HG03342 (cell line): ENCODE results near the gene SUN5.
"Not testable (repeated sequence)": the region's sequence is repeated elsewhere in the genome, so short reads cannot be mapped to it uniquely, and the experiment has no call there.

Experiments used
- ATAC-seq: cut with Tn5 transposase; IDR thresholded peaks from one replicate; pipeline ENCODE4 v1.9.1; 2021; ENCODE audit warnings: mild to moderate bottlenecking, moderate library complexity; ENCODE audit not compliant: unreplicated experiment

SUN5 gene

GRCh38 chr20:32978009-32978335, 26.3 kb downstream of the SUN5 start:
- no peak for ATAC-seq

GRCh38 chr20:32977281-32978008, 26.8 kb downstream of the SUN5 start:
- no peak for ATAC-seq

GRCh38 chr20:32976746-32977145, 27.5 kb downstream of the SUN5 start:
- ATAC-seq, result no peak

- no peak for ATAC-seq
Observed at GRCh38 chr20:32975698-32976674, 28.2 kb downstream of the SUN5 start.

DNA sequence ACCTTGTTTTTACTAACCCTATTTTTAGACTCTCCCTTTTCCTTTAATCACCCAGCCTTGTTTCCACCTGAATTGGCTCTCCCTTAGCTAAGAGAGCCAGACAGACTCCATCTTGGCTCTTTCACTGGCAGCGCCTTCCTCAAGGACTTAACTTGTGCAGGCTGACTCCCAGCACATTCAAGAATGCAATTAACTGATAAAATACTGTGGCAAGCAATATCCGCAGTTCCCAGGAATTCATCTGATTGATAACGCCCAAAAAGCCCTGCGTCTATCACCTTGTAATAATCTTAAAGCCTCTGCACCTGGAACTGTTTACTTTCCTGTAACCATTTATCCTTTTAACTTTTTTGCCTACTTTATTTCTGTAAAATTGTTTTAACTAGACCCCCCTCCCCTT, 29.1 kb downstream of the SUN5 start:
- ATAC-seq, result not testable (repeated sequence)

- ATAC-seq, result not testable (repeated sequence)
Observed at GRCh38 chr20:32974204-32975064, 29.8 kb downstream of the SUN5 start.

DNA sequence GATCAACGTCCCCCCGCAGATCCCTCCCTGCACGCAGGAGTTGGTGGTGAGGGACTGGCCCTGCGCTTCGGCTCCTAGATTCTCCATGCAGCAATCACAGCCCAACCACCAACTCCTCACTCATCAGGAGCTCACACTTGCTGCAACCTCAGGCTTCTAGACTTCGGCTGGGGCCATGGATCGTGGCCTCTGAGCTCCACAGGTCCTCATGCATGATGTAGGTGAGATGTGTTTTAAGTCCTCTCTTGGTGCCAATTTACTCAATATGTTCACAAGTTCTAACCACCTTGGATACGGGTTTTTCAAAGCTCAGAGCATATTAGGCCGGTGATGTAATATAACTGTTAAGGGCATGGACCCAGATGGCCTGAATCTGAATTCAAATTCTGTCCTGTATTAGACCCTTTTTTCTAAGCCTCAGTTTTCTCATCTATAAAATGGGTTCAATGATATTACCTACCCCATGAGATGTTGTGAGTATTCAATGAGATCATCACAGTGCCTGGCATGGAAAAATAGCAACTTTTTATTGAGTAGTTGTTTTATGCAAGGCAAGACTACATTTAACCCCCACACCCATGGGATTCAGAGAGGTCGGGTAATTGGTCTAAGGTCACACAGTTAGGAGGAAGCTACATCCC, 31.0 kb downstream of the SUN5 start:
- no peak for ATAC-seq

DNA sequence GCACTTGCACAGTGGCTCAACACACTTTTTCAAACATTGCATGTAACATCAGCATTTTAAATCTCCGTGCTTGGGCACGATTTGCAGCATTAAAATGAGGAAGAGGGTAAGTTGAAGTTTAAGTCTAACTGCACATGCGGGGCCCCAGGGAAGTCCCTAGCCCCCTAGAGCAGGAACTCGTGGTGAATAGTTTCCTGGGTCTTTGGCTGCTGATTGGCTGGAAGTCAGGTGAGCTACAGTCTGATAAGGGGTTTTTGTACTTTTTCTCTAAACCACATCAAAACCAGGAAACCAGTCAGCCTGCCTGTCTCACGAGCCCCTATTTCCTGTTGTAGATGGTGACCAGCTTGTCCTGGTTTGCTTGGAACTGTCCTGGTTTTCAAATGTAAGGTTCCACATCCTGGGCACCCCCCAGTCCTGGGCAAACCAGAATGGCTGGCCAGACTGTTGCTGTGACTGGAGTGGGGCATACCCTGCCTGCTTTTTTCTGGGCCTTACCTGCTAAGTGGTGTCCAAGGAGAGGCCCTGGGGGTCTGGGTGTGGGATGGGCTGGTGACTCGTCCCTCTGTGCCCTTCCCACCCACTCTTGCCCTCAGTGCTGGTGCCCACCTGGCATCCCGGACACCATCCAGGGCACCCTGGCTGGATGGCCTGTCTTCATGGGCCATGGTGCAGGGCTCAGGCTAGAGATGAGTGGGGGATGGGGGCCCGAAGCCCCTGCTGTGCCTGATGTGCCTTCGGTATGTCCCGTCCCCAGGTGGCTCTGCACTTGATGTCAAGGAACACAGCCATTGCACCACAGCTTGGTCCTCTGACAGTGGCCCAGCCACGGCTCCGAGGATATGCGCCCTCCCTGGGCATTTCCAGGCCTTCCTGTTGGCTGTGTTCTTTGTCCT, 31.8 kb downstream of the SUN5 start:
- ATAC-seq, result peak; percentile 77

- peak; percentile 25 for ATAC-seq
Observed at GRCh38 chr20:32971703-32972161, 32.5 kb downstream of the SUN5 start.

DNA sequence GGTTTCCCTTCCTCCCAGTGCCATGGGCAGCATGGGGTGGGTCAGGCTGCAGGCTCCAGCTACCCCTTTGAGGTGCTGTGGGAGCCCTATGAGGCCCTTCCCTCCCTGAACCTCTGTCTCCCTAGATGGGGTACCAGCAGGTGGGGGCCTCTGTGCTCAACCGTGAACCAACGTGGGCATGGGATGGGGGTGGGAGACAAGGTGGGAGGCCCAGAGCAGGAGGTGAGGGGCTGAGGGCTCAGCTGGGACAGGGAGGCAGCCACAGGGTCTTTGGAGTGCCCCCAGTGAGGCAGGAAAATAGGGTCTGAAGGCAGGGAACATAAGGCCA, 33.3 kb downstream of the SUN5 start:
- ATAC-seq, result no peak

GRCh38 chr20:32970115-32970972, 33.9 kb downstream of the SUN5 start:
- no peak for ATAC-seq

DNA sequence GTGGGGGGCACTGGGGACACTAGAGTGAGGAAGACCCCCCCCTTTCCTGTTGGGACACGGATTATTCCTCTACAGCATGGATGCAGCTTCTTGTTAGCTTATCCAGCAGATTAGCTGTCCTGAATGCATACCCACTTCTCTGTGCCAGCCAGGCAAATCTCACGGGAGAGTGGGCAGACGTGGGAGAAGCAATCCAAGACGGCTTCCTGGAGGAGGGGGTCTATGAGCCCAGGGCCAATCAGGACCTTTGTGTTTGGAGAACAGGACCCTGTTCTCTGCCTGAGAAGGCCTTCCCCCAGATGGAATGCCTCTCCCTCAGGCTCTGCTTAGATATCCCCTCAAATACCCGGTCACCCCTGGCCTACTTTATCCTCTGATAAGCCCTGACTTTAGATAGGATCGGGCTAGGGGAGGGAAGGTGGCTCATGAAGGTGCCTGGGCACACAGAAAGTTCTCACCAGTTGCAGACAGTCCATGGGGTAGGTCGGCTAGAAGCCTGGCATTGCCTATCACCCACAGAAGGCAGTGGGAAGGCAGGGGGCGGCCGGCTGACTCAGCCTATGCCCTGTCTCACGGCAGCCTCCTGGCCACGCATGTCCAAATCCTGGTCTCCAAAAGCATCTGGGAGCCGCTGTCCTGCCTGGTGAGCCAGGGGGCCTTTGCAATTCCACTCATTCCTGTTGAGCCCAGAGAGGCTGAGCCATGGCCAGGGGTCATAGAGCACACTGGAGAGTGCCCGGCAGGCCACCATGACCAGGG, 34.7 kb downstream of the SUN5 start:
- ATAC-seq, result no peak

DNA sequence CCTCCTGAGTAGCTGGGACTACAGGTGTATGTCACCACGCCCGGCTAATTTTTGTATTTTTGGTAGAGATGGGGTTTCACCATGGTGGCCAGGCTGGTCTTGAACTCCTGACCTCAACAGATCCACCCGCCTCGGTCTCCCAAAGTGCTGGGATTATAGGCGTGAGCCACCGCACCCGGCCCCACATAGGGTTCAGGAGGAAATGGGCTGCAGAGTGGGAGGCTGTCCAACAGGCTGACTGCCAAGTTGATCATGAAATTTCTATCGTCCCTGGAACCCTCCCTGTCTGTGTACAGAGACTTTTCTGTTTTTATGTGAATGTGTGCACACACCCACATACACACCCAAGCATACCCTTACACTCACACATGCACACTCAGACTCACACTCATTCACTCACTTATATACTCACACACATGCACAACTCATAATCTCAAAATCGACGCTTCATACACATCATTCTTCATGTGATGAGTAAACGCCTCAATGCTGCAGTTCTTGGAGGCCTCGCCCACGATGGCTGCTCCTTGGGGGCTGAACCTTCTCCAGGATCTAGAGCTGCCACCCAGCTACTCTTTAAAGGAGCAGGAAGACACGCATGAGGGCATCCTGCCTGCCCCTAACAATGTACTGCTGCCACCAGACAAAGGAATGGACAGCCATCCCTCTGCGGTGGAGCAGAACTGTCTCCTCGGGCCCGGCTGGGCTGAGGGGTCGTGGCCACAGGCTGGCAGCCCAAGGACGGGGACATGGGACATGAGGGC, 35.6 kb downstream of the SUN5 start:
- ATAC-seq, result no peak

DNA sequence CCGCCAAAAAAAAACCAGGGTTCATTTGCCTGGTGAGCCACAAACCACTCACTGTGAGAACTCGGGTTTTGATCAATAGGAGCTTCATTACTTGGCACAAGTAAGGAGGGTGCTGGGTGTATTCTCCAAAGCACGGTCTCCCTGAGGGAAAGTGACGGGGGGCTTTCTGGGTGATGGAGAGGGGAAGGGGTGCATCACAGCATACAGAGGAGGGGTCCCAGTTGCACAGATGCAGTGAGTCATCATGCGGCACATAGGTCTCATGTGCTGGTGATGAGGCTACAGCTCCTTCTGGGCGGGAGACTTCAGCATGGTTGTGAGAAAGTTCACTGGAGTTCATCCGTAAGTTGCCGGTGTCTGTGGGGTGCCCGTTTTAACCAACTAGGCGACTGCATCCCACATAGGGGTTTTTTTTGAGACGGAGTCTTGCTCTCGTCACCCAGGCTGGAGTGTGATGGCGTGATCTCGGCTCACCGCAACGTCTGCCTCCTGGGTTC, 36.2 kb downstream of the SUN5 start:
- ATAC-seq, result no peak

DNA sequence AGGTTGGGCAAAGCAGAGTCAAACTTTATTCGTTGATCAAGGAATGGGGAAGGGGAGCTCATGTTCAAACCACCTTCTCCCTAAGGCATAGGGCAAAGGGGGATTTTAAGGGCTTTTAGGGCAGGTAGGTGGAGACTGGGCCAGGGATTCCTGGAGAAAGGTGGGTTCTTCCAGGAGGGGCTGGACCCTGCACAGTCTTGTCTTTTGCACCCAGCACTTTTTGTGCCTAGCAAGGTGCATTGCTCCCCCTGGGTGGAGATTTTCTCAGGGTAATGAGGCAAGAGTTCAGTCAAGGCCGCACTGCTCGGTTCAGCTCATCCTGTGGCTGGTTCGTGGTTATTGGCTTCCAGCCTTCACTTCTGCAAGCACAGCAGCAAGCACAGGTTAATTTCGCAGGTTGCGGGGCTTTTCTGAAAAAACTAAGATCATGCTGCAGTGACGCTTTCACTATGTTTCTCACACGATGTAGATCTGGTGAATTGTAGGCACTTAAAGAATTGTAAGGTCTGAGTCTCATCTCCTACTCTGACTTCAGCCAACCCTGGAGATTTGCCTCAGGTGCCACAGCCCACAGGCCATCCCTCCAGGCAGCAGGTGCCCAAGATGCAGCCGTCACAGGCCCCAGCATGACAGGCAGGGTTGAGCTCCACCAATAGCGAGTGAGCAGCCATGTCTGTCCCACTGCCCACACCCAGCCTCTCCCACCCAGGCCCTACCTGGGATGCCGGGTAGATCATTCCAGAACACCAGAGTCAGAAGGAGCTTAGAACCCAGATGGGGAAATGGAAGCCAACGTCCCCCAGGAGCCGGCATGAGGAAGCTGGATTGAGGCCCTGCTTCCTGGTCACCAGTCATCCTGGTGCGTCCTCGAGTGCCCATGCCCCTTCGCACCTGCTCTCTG, 37.1 kb downstream of the SUN5 start:
- no peak for ATAC-seq

DNA sequence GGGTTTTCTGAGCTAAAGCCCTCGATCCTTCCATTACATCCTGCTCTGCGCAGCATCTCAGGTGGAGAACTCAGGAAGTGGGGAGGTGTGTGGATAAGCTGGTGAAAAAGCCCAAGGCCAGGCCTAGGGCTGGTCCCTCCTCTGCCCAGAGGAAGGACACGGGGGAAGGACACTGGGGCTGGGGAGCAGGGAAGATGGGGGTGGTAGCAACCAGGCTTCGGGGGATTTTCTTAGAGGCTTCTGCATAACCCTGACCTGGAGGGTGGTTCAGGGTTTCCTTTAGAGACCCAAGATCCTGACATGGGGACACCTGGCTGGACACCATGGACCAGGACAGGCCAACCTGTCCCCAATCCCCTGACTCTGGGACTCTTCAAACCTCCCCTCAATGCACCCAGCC, 37.9 kb downstream of the SUN5 start:
- no peak for ATAC-seq
